GM23338 (cell line): ENCODE results near the gene SLC44A1. TPM values are rescaled to one million over a fixed set of nuclear protein-coding genes. Genes with fewer than 3 reads are reported as not detected.

Source experiments
- ATAC-seq: fragments of 200-7000 bp; cut with Tn5 transposase; 3 replicates; pipeline ENCODE4 v1.9.1; 2020
- DNase-seq: peaks from one replicate; pipeline ENCODE4 v3.0.0-alpha.2; 2015; ENCODE audit warnings: low spot score
- H2AFZ ChIP-seq: fragments of 200-600 bp; sonication (generic); 2 replicates; pipeline ENCODE4 v1.8.0; 2016; ENCODE audit warnings: antibody characterized with exemption, mild to moderate bottlenecking, moderate library complexity
- H3F3A ChIP-seq: fragments of 200-600 bp; sonication (generic); replicated peaks from 2 replicates; pipeline ENCODE4 v1.8.0; 2017; ENCODE audit warnings: antibody characterized with exemption, mixed run types, low read depth
- H3K27ac ChIP-seq: fragments of 200-600 bp; sonication (generic); 2 replicates; pipeline ENCODE4 v1.6.1; 2016; ENCODE audit warnings: low read depth
- H3K27me3 ChIP-seq: fragments of 200-600 bp; sonication (generic); 2 replicates; pipeline ENCODE4 v1.8.0; 2016; ENCODE audit warnings: mild to moderate bottlenecking, mixed run types, moderate library complexity; ENCODE audit not compliant: insufficient read depth
- H3K36me3 ChIP-seq: fragments of 200-600 bp; sonication (generic); 2 replicates; pipeline ENCODE4 v1.8.0; 2016; ENCODE audit warnings: mild to moderate bottlenecking; ENCODE audit not compliant: insufficient read depth
- H3K4me1 ChIP-seq: fragments of 200-600 bp; sonication (generic); 2 replicates; pipeline ENCODE4 v1.8.0; 2016; ENCODE audit warnings: mild to moderate bottlenecking, moderate library complexity; ENCODE audit not compliant: insufficient read depth
- H3K4me2 ChIP-seq: fragments of 200-600 bp; sonication (generic); 2 replicates; pipeline ENCODE4 v1.7.1; 2017; ENCODE audit warnings: mixed run types
- H3K4me3 ChIP-seq: fragments of 200-600 bp; sonication (generic); 2 replicates; pipeline ENCODE4 v1.6.1; 2016; ENCODE audit warnings: mixed run types
- H3K79me2 ChIP-seq: fragments of 200-600 bp; sonication (generic); replicated peaks from 2 replicates; pipeline ENCODE4 v1.8.0; 2017; ENCODE audit warnings: mild to moderate bottlenecking; ENCODE audit not compliant: insufficient read depth
- H3K9me2 ChIP-seq: fragments of 200-600 bp; sonication (generic); 2 replicates; pipeline ENCODE4 v1.8.0; 2017; ENCODE audit not compliant: insufficient read depth
- H4K20me1 ChIP-seq: fragments of 200-600 bp; sonication (generic); replicated peaks from 2 replicates; pipeline ENCODE4 v1.8.0; 2017; ENCODE audit warnings: mild to moderate bottlenecking; ENCODE audit not compliant: insufficient read depth
- H3K27ac Mint-ChIP-seq: 2 replicates; pipeline ENCODE4 v1.8.0; 2020; ENCODE audit warnings: inconsistent platforms, mild to moderate bottlenecking, moderate library complexity, mixed read lengths
- H3K27me3 Mint-ChIP-seq: 3 replicates; pipeline ENCODE4 v1.8.0; 2022; ENCODE audit warnings: low read depth, mild to moderate bottlenecking, moderate library complexity, mixed read lengths, inconsistent platforms; ENCODE audit not compliant: insufficient read depth, poor library complexity
- H3K36me3 Mint-ChIP-seq: 3 replicates; pipeline ENCODE4 v1.8.0; 2021; ENCODE audit warnings: low read depth, mild to moderate bottlenecking, inconsistent platforms, moderate library complexity, mixed read lengths
- H3K4me1 Mint-ChIP-seq: 3 replicates; pipeline ENCODE4 v1.8.0; 2020; ENCODE audit warnings: mild to moderate bottlenecking, inconsistent platforms, mixed read lengths
- H3K4me3 Mint-ChIP-seq: 3 replicates; pipeline ENCODE4 v1.8.0; 2021; ENCODE audit warnings: moderate library complexity, mild to moderate bottlenecking, inconsistent platforms, mixed read lengths
- H3K9me3 Mint-ChIP-seq: 3 replicates; pipeline ENCODE4 v1.8.0; 2020; ENCODE audit warnings: moderate library complexity, mild to moderate bottlenecking, inconsistent platforms, mixed read lengths
- CREB1 ChIP-seq: fragments of 250-450 bp; sonication (Bioruptor Pico); IDR thresholded peaks from 2 replicates; pipeline ENCODE4 v1.5.0; 2020; ENCODE audit warnings: low read depth, mild to moderate bottlenecking, moderate library complexity
- CTCF ChIP-seq, 2 experiments: fragments of 200-600 bp in 1 of 2; sonication (generic) in 1 of 2; conservative IDR thresholded peaks; 2 replicates each; pipeline versions ENCODE4 v1.5.1 to v1.6.1; 2016 to 2017; ENCODE audit warnings: antibody characterized with exemption in 2 of 2, low read depth in 2 of 2, mild to moderate bottlenecking in 2 of 2, moderate library complexity in 1 of 2
- ETS1 ChIP-seq: IDR thresholded peaks from 2 replicates; pipeline ENCODE4 v1.6.1; 2016; ENCODE audit warnings: antibody characterized with exemption
- EZH2 ChIP-seq: fragments of 200-600 bp; sonication (generic); IDR thresholded peaks from one replicate; pipeline ENCODE4 v1.8.0; 2017; ENCODE audit warnings: antibody characterized with exemption, mild to moderate bottlenecking, low read depth; ENCODE audit not compliant: unreplicated experiment
- EZH2phosphoT487 ChIP-seq: fragments of 200-600 bp; sonication (generic); IDR thresholded peaks from one replicate; pipeline ENCODE4 v1.8.1; 2018; ENCODE audit warnings: antibody characterized with exemption; ENCODE audit not compliant: unreplicated experiment
- JUNB ChIP-seq: IDR thresholded peaks from one replicate; pipeline ENCODE4 v1.6.1; 2016; ENCODE audit warnings: antibody characterized with exemption; ENCODE audit not compliant: unreplicated experiment
- NANOG ChIP-seq: IDR thresholded peaks from 2 replicates; pipeline ENCODE4 v1.6.1; 2016; ENCODE audit warnings: antibody characterized with exemption, borderline replicate concordance
- POLR2AphosphoS5 ChIP-seq: IDR thresholded peaks from 2 replicates; pipeline ENCODE4 v1.6.1; 2016; ENCODE audit warnings: antibody characterized with exemption, low read depth
- REST ChIP-seq: IDR thresholded peaks from one replicate; pipeline ENCODE4 v1.6.1; 2018; ENCODE audit warnings: antibody characterized with exemption; ENCODE audit not compliant: unreplicated experiment
- STAT1 ChIP-seq: IDR thresholded peaks from one replicate; pipeline ENCODE4 v1.6.1; 2016; ENCODE audit warnings: antibody characterized with exemption; ENCODE audit not compliant: unreplicated experiment
- ZNF114 ChIP-seq: fragments of 250-450 bp; sonication (Bioruptor Pico); IDR thresholded peaks from 2 replicates; pipeline ENCODE4 v1.5.0; 2020; ENCODE audit warnings: mild to moderate bottlenecking, moderate library complexity
- ZNF331 ChIP-seq: fragments of 250-450 bp; sonication (Bioruptor Pico); IDR thresholded peaks from 2 replicates; pipeline ENCODE4 v1.5.0; 2020; ENCODE audit warnings: low read depth, mild to moderate bottlenecking, moderate library complexity
- ZNF462 ChIP-seq: fragments of 250-450 bp; sonication (Bioruptor Pico); IDR thresholded peaks from 2 replicates; pipeline ENCODE4 v1.5.0; 2020; ENCODE audit warnings: mild to moderate bottlenecking, moderate library complexity
- polyA plus RNA-seq: library from polyadenylated mRNA; unstranded; fragments of >200 nt; fragmentation: Nextera tagmentation; extraction: Ambion mirVana; gene quantifications from 2 replicates; pipeline ENCODE4 v1.2.1, GENCODE V29; 2016
- total RNA-seq: library from RNA; depleted of rRNA; stranded (reverse); fragments of >200 nt; shearing (Covaris generic); gene quantifications from 2 replicates; pipeline ENCODE4 v1.2.3, GENCODE V29; 2014

SLC44A1 gene
- total and polyA plus RNA-seq, 2 experiments from 2014 or later: 14.9 to 75.0 TPM

GRCh38 chr9:105342147-105342505, 97.7 kb downstream of the SLC44A1 start:
- Histone ChIP-seq H3K36me3 (no peaks in the 10 kb centered on the region; the same call in 1 of the 2 replicates), H2AFZ (no peak overlapping the region), H3K27ac (no peak overlapping the region), H3K4me1 (no peaks in the 10 kb centered on the region), H4K20me1 (no peaks in the 10 kb centered on the region), H3K9me2 (no peaks in the 10 kb centered on the region), H3K4me2 (no peak overlapping the region), H3F3A (no peaks in the 10 kb centered on the region), H3K79me2 (no peaks in the 10 kb centered on the region; the same call in 1 of the 2 replicates), H3K4me3 (no peak overlapping the region), H3K27me3 (no peaks in the 10 kb centered on the region)
- Mint-ChIP-seq H3K36me3 (peaks cover 5% of the 10 kb centered on the region; the same call in 2 of the 3 replicates), H3K9me3 (no peaks in the 10 kb centered on the region), H3K27me3 (no peaks in the 10 kb centered on the region), H3K4me3 (no peak overlapping the region), H3K27ac (no peak overlapping the region), H3K4me1 (no peaks in the 10 kb centered on the region)
- ATAC-seq: no peak
- no peak for DNase-seq
- TF ChIP-seq NANOG (no peak), ZNF114 (CRISPR knock-in tag) (no peak), CREB1 (CRISPR knock-in tag) (no peak), EZH2 (no peak), REST (no peak), ZNF462 (no peak), CTCF (conservative IDR thresholded peaks at IDR 0.05; ENCODE audit: low read depth in 2 of 2) (no peak), ETS1 (no peak), POLR2AphosphoS5 (no peak), ZNF331 (no peak), EZH2phosphoT487 (no peak), STAT1 (no peak), JUNB (no peak)
